ENCODE data around the gene ZNF782.

DNA sequence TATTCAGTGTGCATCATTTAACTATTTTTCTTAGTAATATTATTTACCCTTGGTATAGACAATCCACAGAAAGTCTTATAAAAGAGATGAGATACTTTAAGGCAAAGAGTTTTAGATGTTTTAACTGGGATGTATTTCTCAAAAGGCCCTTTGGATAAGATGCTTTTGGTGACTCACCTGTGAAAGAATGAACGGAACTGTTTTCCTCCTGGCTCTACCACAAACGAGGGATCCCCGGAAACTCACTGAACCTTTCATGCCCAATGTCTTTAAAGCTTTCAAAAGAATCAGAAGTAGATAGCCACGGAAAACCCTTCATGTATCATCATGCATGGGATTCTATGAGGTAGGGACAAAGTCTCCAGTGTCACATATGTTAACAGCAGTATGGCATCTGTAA is 1.6 kb downstream of the ZNF782 start:
- TF ChIP-seq YY1 (IDR thresholded peaks at IDR 0.05; ENCODE audit: insufficient read depth, insufficient read length) = no peak
- no peak for TF ChIP-seq ZNF274 (IDR thresholded peaks at IDR 0.05; ENCODE audit: low read depth, low read length)
